Measurements from ENCODE around the gene DDR2.

The DDR2 gene

GRCh38 chr1:162704673-162705424 lies 72.6 kb downstream of the DDR2 start:
- Histone ChIP-seq H3K4me1 (no peaks in the 10 kb centered on the region), H3K9ac (no peak overlapping the region), H2AFZ (no peak overlapping the region), H3K79me2 (no peaks in the 10 kb centered on the region), H3K9me3 (ENCODE audit: control insufficient read depth, low read length) (no peaks in the 10 kb centered on the region), H3K36me3 (ENCODE audit: control insufficient read depth, insufficient read depth, low read length) (no peaks in the 10 kb centered on the region), H3K27ac (no peak overlapping the region), H3K27me3 (ENCODE audit: control insufficient read depth, insufficient read depth, low read length) (no peaks in the 10 kb centered on the region), H3K4me3 (ENCODE audit: low read depth, low read length) (no peak overlapping the region), H3K4me2 (ENCODE audit: low read length) (no peak overlapping the region)
- no peak for TF ChIP-seq CTCF (IDR thresholded peaks at IDR 0.05)

GRCh38 chr1:162706003-162706402 lies 73.7 kb downstream of the DDR2 start:
- Histone ChIP-seq H2AFZ (no peak overlapping the region), H3K36me3 (ENCODE audit: control insufficient read depth, insufficient read depth, low read length) (no peaks in the 10 kb centered on the region), H3K4me1 (no peaks in the 10 kb centered on the region), H3K27ac (no peak overlapping the region), H3K27me3 (ENCODE audit: control insufficient read depth, insufficient read depth, low read length) (no peaks in the 10 kb centered on the region), H3K9me3 (ENCODE audit: control insufficient read depth, low read length) (no peaks in the 10 kb centered on the region), H3K9ac (no peak overlapping the region), H3K79me2 (no peaks in the 10 kb centered on the region), H3K4me3 (ENCODE audit: low read depth, low read length) (no peak overlapping the region), H3K4me2 (ENCODE audit: low read length) (no peak overlapping the region)
- TF ChIP-seq CTCF (IDR thresholded peaks at IDR 0.05), result no peak

GRCh38 chr1:162706606-162707005 lies 74.3 kb downstream of the DDR2 start:
- Histone ChIP-seq H3K4me1 (no peaks in the 10 kb centered on the region), H3K9ac (no peak overlapping the region), H3K27me3 (ENCODE audit: control insufficient read depth, insufficient read depth, low read length) (no peaks in the 10 kb centered on the region), H3K27ac (no peak overlapping the region), H3K79me2 (no peaks in the 10 kb centered on the region), H2AFZ (no peak overlapping the region), H3K36me3 (ENCODE audit: control insufficient read depth, insufficient read depth, low read length) (no peaks in the 10 kb centered on the region), H3K9me3 (ENCODE audit: control insufficient read depth, low read length) (no peaks in the 10 kb centered on the region), H3K4me3 (ENCODE audit: low read depth, low read length) (no peak overlapping the region), H3K4me2 (ENCODE audit: low read length) (no peak overlapping the region)
- no peak for TF ChIP-seq CTCF (IDR thresholded peaks at IDR 0.05)

- TF ChIP-seq CTCF (IDR thresholded peaks at IDR 0.05), result no peak
- H3K79me2 ChIP-seq, result no peaks in the 10 kb centered on the region
- no peaks in the 10 kb centered on the region for H3K27me3 ChIP-seq (ENCODE audit: control insufficient read depth, insufficient read depth, low read length)
- no peaks in the 10 kb centered on the region for H3K36me3 ChIP-seq (ENCODE audit: control insufficient read depth, insufficient read depth, low read length)
- H2AFZ ChIP-seq, result no peak overlapping the region
- H3K9me3 ChIP-seq (ENCODE audit: control insufficient read depth, low read length), result no peaks in the 10 kb centered on the region
- no peaks in the 10 kb centered on the region for H3K4me1 ChIP-seq
- no peak overlapping the region for H3K4me2 ChIP-seq (ENCODE audit: low read length)
- no peak overlapping the region for H3K4me3 ChIP-seq (ENCODE audit: low read depth, low read length)
- H3K27ac ChIP-seq, result no peak overlapping the region
- no peak overlapping the region for H3K9ac ChIP-seq
These were observed 76.0 kb downstream of the DDR2 start for GRCh38 chr1:162708286-162708685.
